GM23338 (cell line): Measurements from ENCODE around the gene UCN2. TPM values are rescaled to one million over a fixed set of nuclear protein-coding genes. Genes with fewer than 3 reads are reported as not detected.

Experiments used
- ATAC-seq: fragments of 200-7000 bp; cut with Tn5 transposase; 3 replicates; pipeline ENCODE4 v1.9.1; 2020
- DNase-seq: peaks from one replicate; pipeline ENCODE4 v3.0.0-alpha.2; 2015; ENCODE audit warnings: low spot score
- H2AFZ ChIP-seq: fragments of 200-600 bp; sonication (generic); 2 replicates; pipeline ENCODE4 v1.8.0; 2016; ENCODE audit warnings: antibody characterized with exemption, mild to moderate bottlenecking, moderate library complexity
- H3F3A ChIP-seq: fragments of 200-600 bp; sonication (generic); replicated peaks from 2 replicates; pipeline ENCODE4 v1.8.0; 2017; ENCODE audit warnings: antibody characterized with exemption, mixed run types, low read depth
- H3K27ac ChIP-seq: fragments of 200-600 bp; sonication (generic); 2 replicates; pipeline ENCODE4 v1.6.1; 2016; ENCODE audit warnings: low read depth
- H3K27me3 ChIP-seq: fragments of 200-600 bp; sonication (generic); 2 replicates; pipeline ENCODE4 v1.8.0; 2016; ENCODE audit warnings: mild to moderate bottlenecking, mixed run types, moderate library complexity; ENCODE audit not compliant: insufficient read depth
- H3K36me3 ChIP-seq: fragments of 200-600 bp; sonication (generic); 2 replicates; pipeline ENCODE4 v1.8.0; 2016; ENCODE audit warnings: mild to moderate bottlenecking; ENCODE audit not compliant: insufficient read depth
- H3K4me1 ChIP-seq: fragments of 200-600 bp; sonication (generic); 2 replicates; pipeline ENCODE4 v1.8.0; 2016; ENCODE audit warnings: mild to moderate bottlenecking, moderate library complexity; ENCODE audit not compliant: insufficient read depth
- H3K4me2 ChIP-seq: fragments of 200-600 bp; sonication (generic); 2 replicates; pipeline ENCODE4 v1.7.1; 2017; ENCODE audit warnings: mixed run types
- H3K4me3 ChIP-seq: fragments of 200-600 bp; sonication (generic); 2 replicates; pipeline ENCODE4 v1.6.1; 2016; ENCODE audit warnings: mixed run types
- H3K79me2 ChIP-seq: fragments of 200-600 bp; sonication (generic); replicated peaks from 2 replicates; pipeline ENCODE4 v1.8.0; 2017; ENCODE audit warnings: mild to moderate bottlenecking; ENCODE audit not compliant: insufficient read depth
- H3K9me2 ChIP-seq: fragments of 200-600 bp; sonication (generic); 2 replicates; pipeline ENCODE4 v1.8.0; 2017; ENCODE audit not compliant: insufficient read depth
- H4K20me1 ChIP-seq: fragments of 200-600 bp; sonication (generic); replicated peaks from 2 replicates; pipeline ENCODE4 v1.8.0; 2017; ENCODE audit warnings: mild to moderate bottlenecking; ENCODE audit not compliant: insufficient read depth
- H3K27ac Mint-ChIP-seq: 2 replicates; pipeline ENCODE4 v1.8.0; 2020; ENCODE audit warnings: inconsistent platforms, mild to moderate bottlenecking, moderate library complexity, mixed read lengths
- H3K27me3 Mint-ChIP-seq: 3 replicates; pipeline ENCODE4 v1.8.0; 2022; ENCODE audit warnings: low read depth, mild to moderate bottlenecking, moderate library complexity, mixed read lengths, inconsistent platforms; ENCODE audit not compliant: insufficient read depth, poor library complexity
- H3K36me3 Mint-ChIP-seq: 3 replicates; pipeline ENCODE4 v1.8.0; 2021; ENCODE audit warnings: low read depth, mild to moderate bottlenecking, inconsistent platforms, moderate library complexity, mixed read lengths
- H3K4me1 Mint-ChIP-seq: 3 replicates; pipeline ENCODE4 v1.8.0; 2020; ENCODE audit warnings: mild to moderate bottlenecking, inconsistent platforms, mixed read lengths
- H3K4me3 Mint-ChIP-seq: 3 replicates; pipeline ENCODE4 v1.8.0; 2021; ENCODE audit warnings: moderate library complexity, mild to moderate bottlenecking, inconsistent platforms, mixed read lengths
- H3K9me3 Mint-ChIP-seq: 3 replicates; pipeline ENCODE4 v1.8.0; 2020; ENCODE audit warnings: moderate library complexity, mild to moderate bottlenecking, inconsistent platforms, mixed read lengths
- CTCF ChIP-seq, 2 experiments: fragments of 200-600 bp in 1 of 2; sonication (generic) in 1 of 2; conservative IDR thresholded peaks; 2 replicates each; pipeline versions ENCODE4 v1.5.1 to v1.6.1; 2016 to 2017; ENCODE audit warnings: antibody characterized with exemption in 2 of 2, low read depth in 2 of 2, mild to moderate bottlenecking in 2 of 2, moderate library complexity in 1 of 2
- ETS1 ChIP-seq: IDR thresholded peaks from 2 replicates; pipeline ENCODE4 v1.6.1; 2016; ENCODE audit warnings: antibody characterized with exemption
- EZH2 ChIP-seq: fragments of 200-600 bp; sonication (generic); IDR thresholded peaks from one replicate; pipeline ENCODE4 v1.8.0; 2017; ENCODE audit warnings: antibody characterized with exemption, mild to moderate bottlenecking, low read depth; ENCODE audit not compliant: unreplicated experiment
- EZH2phosphoT487 ChIP-seq: fragments of 200-600 bp; sonication (generic); IDR thresholded peaks from one replicate; pipeline ENCODE4 v1.8.1; 2018; ENCODE audit warnings: antibody characterized with exemption; ENCODE audit not compliant: unreplicated experiment
- JUNB ChIP-seq: IDR thresholded peaks from one replicate; pipeline ENCODE4 v1.6.1; 2016; ENCODE audit warnings: antibody characterized with exemption; ENCODE audit not compliant: unreplicated experiment
- NANOG ChIP-seq: IDR thresholded peaks from 2 replicates; pipeline ENCODE4 v1.6.1; 2016; ENCODE audit warnings: antibody characterized with exemption, borderline replicate concordance
- POLR2AphosphoS5 ChIP-seq: IDR thresholded peaks from 2 replicates; pipeline ENCODE4 v1.6.1; 2016; ENCODE audit warnings: antibody characterized with exemption, low read depth
- REST ChIP-seq: IDR thresholded peaks from one replicate; pipeline ENCODE4 v1.6.1; 2018; ENCODE audit warnings: antibody characterized with exemption; ENCODE audit not compliant: unreplicated experiment
- STAT1 ChIP-seq: IDR thresholded peaks from one replicate; pipeline ENCODE4 v1.6.1; 2016; ENCODE audit warnings: antibody characterized with exemption; ENCODE audit not compliant: unreplicated experiment
- ZNF114 ChIP-seq: fragments of 250-450 bp; sonication (Bioruptor Pico); IDR thresholded peaks from 2 replicates; pipeline ENCODE4 v1.5.0; 2020; ENCODE audit warnings: mild to moderate bottlenecking, moderate library complexity
- ZNF331 ChIP-seq: fragments of 250-450 bp; sonication (Bioruptor Pico); IDR thresholded peaks from 2 replicates; pipeline ENCODE4 v1.5.0; 2020; ENCODE audit warnings: low read depth, mild to moderate bottlenecking, moderate library complexity
- ZNF462 ChIP-seq: fragments of 250-450 bp; sonication (Bioruptor Pico); IDR thresholded peaks from 2 replicates; pipeline ENCODE4 v1.5.0; 2020; ENCODE audit warnings: mild to moderate bottlenecking, moderate library complexity
- polyA plus RNA-seq: library from polyadenylated mRNA; unstranded; fragments of >200 nt; fragmentation: Nextera tagmentation; extraction: Ambion mirVana; gene quantifications from 2 replicates; pipeline ENCODE4 v1.2.1, GENCODE V29; 2016
- total RNA-seq: library from RNA; depleted of rRNA; stranded (reverse); fragments of >200 nt; shearing (Covaris generic); gene quantifications from 2 replicates; pipeline ENCODE4 v1.2.3, GENCODE V29; 2014

Gene UCN2
- total and polyA plus RNA-seq, 2 experiments from 2014 or later: 0.17 TPM; not detected in 1

GRCh38 chr3:48601622-48601994 is 38.0 kb upstream of the UCN2 start (continued):
- TF ChIP-seq ZNF462 (CRISPR knock-in tag): no peak

GRCh38 chr3:48600711-48601621 is 37.4 kb upstream of the UCN2 start:
- Histone ChIP-seq H3F3A (0 out of 2 replicates have a peak, but pooled peaks cover 2% of the 10 kb centered on the region), H3K27ac (no peak overlapping the region), H2AFZ (no peak overlapping the region), H3K9me2 (no peaks in the 10 kb centered on the region), H3K4me2 (no peak overlapping the region), H4K20me1 (peaks cover 7% of the 10 kb centered on the region), H3K27me3 (no peaks in the 10 kb centered on the region), H3K4me3 (no peak overlapping the region), H3K36me3 (peaks cover 23% of the 10 kb centered on the region), H3K4me1 (peaks cover 3% of the 10 kb centered on the region; the same call in 1 of the 2 replicates), H3K79me2 (peaks cover 9% of the 10 kb centered on the region; the same call in 1 of the 2 replicates)
- Mint-ChIP-seq H3K36me3 (peaks cover 80% of the 10 kb centered on the region), H3K4me1 (peaks cover 4% of the 10 kb centered on the region), H3K4me3 (no peak overlapping the region), H3K27ac (no peak overlapping the region), H3K9me3 (no peaks in the 10 kb centered on the region), H3K27me3 (peaks cover 15% of the 10 kb centered on the region)
- DNase-seq (no peak), ATAC-seq (no peak)
- TF ChIP-seq EZH2 (no peak), ETS1 (no peak), CTCF (conservative IDR thresholded peaks at IDR 0.05; ENCODE audit: low read depth in 2 of 2) (no peak), POLR2AphosphoS5 (no peak), EZH2phosphoT487 (no peak), REST (no peak), ZNF114 (CRISPR knock-in tag) (no peak), STAT1 (no peak), JUNB (no peak), ZNF331 (no peak), NANOG (no peak)
